ENCODE results near the gene DYSF.

GRCh38 chr2:71498261-71498701 lies 44.9 kb downstream of the DYSF start:
- no peak for TF ChIP-seq CTCF (IDR thresholded peaks at IDR 0.05)
- TF ChIP-seq POLR2AphosphoS5 (IDR thresholded peaks at IDR 0.05) = no peak
- TF ChIP-seq POLR2A (IDR thresholded peaks at IDR 0.05) = no peak
